Activated CD8-positive, alpha-beta memory T cell treated with anti-CD3 and anti-CD28 coated beads, Interleukin-2, amount 50 U/mL, for 48 hours (primary cell): ENCODE results near the gene OR51I1.

ENCODE experiments used
- DNase-seq: peaks from one replicate; pipeline ENCODE4 v3.0.0-alpha.2; 2020

OR51I1 gene, protein sequence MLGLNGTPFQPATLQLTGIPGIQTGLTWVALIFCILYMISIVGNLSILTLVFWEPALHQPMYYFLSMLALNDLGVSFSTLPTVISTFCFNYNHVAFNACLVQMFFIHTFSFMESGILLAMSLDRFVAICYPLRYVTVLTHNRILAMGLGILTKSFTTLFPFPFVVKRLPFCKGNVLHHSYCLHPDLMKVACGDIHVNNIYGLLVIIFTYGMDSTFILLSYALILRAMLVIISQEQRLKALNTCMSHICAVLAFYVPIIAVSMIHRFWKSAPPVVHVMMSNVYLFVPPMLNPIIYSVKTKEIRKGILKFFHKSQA

GRCh38 chr11:5441414-5441813 lies at the start of gene OR51I1:
Gene OR51I1 (minus strand): TSS chr11:5441514. CDS start chr11:5441514, 0 bp downstream.
- DNase-seq, result no peak

GRCh38 chr11:5489576-5490357 lies 48.5 kb upstream of the OR51I1 start:
- DNase-seq, result no peak

GRCh38 chr11:5488798-5489399 lies 47.6 kb upstream of the OR51I1 start:
- DNase-seq, result no peak

DNA sequence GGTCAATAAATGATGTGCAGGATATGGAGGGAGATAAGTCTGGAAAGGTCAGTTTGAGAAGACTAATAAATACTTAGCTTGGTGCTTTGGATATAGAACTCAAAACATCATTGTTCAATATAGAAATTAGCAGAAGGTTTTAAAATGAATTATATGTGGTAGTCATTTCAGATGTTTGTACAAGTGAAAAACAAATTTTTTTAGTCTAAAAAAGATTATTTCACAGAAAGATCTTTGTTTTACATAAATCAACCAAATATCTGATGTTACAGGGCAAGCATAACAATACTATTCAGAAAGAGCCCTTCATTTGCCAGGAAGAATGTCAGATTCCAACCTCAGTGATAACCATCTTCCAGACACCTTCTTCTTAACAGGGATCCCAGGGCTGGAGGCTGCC lies 47.1 kb upstream of the OR51I1 start, which contains the start of gene OR52D1:
TSS of gene OR52D1 (plus strand) at position 301 of the 400 bp plus-strand sequence. CDS start at position 323, 22 bp downstream.
- DNase-seq, result no peak

- DNase-seq, result no peak
Measured at GRCh38 chr11:5486421-5486820, 45.1 kb upstream of the OR51I1 start.

DNA sequence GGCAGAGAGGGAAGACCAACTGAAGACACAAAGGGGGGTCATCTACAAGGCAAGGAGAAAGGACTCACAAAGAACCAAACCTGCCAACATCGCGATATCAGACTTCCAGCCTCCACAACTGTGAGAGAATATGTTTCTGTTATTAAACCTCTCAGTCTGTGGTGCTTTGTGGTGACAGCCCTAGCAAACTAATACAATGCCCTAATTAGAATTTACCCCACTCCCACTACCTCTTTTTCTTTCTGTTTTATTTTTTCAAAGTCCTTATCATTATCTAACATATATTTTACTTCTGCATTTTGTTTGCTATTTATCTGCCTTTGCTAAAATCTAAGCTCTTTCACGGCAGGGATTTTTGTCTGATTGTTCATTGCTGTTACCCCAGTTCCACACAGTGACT lies 44.7 kb upstream of the OR51I1 start:
- DNase-seq, result no peak

- DNase-seq, result no peak
Measured at GRCh38 chr11:5476186-5476819, 35.0 kb upstream of the OR51I1 start.

DNA sequence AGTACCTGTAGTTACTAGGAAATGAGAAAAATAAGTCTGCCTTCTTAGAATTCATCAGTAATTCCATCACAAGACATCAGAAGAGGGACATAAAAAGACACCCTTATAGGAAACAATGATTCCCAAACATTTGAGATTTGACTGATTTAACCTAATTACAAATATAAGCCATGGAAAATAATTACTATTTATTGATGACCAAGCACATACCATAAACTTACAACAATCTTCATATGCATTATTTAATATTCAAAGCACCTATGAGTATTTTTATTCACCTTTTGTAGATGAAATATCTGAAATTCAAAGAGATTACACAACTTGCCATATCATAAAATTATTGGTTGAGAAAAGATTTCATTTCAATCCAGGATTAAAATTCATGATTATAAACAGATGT lies 32.6 kb upstream of the OR51I1 start:
- no peak for DNase-seq

- DNase-seq, result no peak
Measured at GRCh38 chr11:5467527-5467926, 26.2 kb upstream of the OR51I1 start.

DNA sequence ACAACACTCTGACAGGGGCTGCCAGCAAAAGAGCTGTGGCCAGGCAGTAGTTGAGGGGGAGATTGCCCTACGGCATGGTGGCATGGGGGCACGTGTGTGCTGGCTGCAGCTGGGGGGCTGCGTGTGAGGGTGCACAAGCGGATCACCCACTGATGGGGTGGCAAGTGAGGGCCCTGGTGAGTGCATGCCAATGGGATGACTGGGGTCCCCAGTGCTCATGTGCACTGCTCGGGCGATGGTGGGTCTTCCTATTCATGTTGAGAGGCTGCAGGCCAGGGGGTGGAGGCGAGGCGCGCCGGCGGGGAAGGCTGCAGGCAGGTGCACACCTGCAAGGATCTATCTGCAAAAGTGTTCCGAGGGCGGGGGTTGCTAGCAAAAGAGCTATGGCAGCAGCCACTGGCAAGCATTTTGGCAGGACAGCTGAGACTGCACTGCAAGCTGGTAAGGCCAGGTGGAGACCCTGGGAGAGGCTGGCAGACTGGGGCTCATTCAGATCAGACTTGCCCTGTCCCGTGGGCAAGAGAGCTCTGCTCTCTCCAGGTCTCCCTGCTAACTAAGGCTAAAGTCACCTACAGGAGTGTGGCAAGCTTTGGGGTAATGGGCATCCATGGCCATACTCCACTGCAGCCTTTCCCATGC lies 19.8 kb upstream of the OR51I1 start:
- no peak for DNase-seq

- no peak for DNase-seq
Measured at GRCh38 chr11:5449432-5449831, 8.1 kb upstream of the OR51I1 start.

DNA sequence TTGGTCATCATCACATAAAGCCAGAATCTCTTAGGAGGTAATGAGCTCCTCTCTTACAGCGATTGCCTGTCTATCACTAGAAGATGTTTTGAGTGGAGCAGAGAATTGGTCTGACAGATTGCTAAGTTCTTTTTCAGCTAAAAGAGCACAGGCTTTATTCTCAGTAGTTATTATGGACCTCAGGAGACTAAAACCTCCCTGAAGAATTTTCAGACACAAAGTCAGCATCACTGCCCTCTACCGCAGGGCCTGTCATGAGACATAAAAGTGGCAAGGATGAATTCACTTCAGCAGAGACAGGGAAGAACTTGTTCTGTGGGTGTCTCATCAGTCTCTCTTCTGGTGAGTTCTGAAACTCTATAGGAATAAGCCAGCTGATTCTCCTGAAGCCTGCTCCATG lies 7.7 kb upstream of the OR51I1 start, which contains the start of gene OR51I2:
TSS of gene OR51I2 (plus strand) at position 301 of the 400 bp plus-strand sequence. CDS start 4,166 bp downstream, outside the sequence.
- DNase-seq, result no peak

DNA sequence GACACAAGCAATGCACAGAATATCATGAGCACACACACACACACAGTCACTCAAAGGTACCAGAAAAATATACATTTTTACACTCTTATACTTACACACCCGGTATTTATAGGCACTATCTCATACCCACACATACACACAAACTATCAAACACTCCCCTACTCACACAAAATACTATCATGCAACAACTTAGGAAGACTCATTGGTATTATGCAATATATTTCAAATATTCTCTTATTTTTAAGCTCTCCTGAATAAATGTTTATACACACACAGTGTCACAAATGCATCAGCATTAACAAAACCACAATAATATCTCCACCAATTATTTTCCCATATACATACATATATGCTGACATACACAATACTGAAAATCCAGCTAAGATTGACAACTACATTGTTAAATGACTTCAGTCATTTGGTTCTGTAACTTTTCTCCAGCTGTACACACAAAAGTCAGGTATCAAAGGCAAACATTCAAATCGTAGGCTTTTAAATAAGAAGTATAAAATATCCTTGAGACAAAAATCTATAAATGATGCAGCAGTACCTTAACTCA lies 2.6 kb upstream of the OR51I1 start:
- no peak for DNase-seq

DNA sequence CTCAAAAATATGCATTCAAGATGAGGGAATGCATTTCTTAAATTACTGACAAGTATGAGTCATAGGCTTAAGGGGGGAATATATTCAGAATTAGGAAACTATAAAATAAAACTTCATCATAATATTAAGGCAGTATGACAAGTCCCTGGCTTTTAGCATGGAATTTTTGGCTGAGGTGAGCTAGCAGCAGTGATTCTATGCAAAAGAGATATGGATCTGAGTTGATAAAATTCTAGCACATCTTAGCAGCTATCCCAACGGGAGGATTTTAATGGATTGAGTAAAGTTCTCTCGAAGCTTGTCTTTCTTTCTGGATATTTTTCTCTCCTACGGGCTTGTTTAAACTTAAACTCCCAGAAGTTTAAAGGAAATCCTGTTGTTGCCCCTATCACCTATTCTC lies 18.2 kb downstream of the OR51I1 start:
- DNase-seq, result no peak

- DNase-seq, result no peak
Measured at GRCh38 chr11:5421811-5422210, 19.5 kb downstream of the OR51I1 start, which contains the start of gene OR51Q1. Gene OR51Q1 (plus strand): TSS chr11:5422111. CDS start chr11:5422201, 90 bp downstream.

- no peak for DNase-seq
Measured at GRCh38 chr11:5420993-5421392, 20.3 kb downstream of the OR51I1 start.

GRCh38 chr11:5405173-5405572 lies 36.1 kb downstream of the OR51I1 start:
- no peak for DNase-seq

DNA sequence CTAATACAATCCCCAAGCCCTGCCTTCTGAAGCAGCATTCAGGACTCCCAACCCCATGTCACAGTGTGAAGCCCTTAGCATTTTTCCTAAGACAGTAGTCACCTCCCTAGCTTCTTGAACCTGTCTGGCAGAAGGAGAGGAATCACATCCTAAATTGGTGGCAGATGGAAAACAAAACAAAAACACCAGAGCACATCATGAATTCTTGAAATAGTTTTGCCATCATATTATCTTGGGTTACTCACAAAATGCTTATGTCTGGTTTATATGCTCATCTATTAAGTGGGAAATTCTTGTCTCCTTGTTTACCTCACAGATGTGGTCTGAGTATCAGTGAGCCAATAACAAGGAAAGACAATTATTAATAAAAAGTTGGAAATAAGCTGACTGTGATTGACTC lies 42.4 kb downstream of the OR51I1 start:
- DNase-seq, result no peak

DNA sequence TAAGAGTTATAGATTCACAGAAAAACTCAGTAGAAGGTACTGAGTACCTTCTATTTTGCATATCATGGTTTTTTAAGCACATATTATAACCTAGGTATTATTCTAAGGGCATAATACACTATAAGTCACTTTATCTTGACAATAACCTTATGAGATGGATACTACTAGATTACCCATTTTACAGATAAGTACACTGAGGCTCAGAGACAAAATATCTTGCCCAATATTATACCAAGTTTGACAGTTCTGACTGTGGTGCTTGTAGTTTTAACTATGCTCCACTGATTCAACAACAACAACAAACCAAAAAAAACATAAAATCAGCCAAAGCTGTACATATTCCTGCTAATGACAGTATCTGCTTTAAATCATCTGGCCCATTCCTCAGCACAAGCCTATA lies 47.2 kb downstream of the OR51I1 start:
- no peak for DNase-seq
